ENCODE data around the gene RPL7L1. TPM values are rescaled to one million over a fixed set of nuclear protein-coding genes. Genes with fewer than 3 reads are reported as not detected.
A peak's percentile ranks its signal among the peaks of the same experiment; 100 is the strongest.

The RPL7L1 gene
- total and polyA plus RNA-seq, 2 of the 13 experiments (the other 11 are each of a cell fraction or from before 2014, with no cell fraction given) = 51.6 to 179 TPM

- TF ChIP-seq MNT (IDR thresholded peaks at IDR 0.05) (no peak), CEBPG (CRISPR knock-in tag; IDR thresholded peaks at IDR 0.05) (peak; percentile 21; the same call in 1 of the 2 replicates), ZNF720 (CRISPR knock-in tag; IDR thresholded peaks at IDR 0.05) (no peak), ZNF3 (CRISPR knock-in tag; IDR thresholded peaks at IDR 0.05) (no peak), SRSF9 (IDR thresholded peaks at IDR 0.05; ENCODE audit: borderline replicate concordance, insufficient read depth, low read depth, low read length, poor library complexity, severe bottlenecking) (no peak), AHR (CRISPR knock-in tag; IDR thresholded peaks at IDR 0.05) (peak; percentile 72; the same call in 1 of the 2 replicates), ZNF407 (CRISPR knock-in tag; IDR thresholded peaks at IDR 0.05; ENCODE audit: not compliant biosample characterization) (peak; percentile 81), ZNF746 (CRISPR knock-in tag; IDR thresholded peaks at IDR 0.05) (peak; percentile 91; the same call in 1 of the 2 replicates), ZNF687 (CRISPR knock-in tag; IDR thresholded peaks at IDR 0.05) (peak; percentile 99), ZNF382 (CRISPR knock-in tag; IDR thresholded peaks at IDR 0.05; ENCODE audit: borderline replicate concordance) (no peak), CBX1 (IDR thresholded peaks at IDR 0.05; ENCODE audit: low read depth) (peak; percentile 96), ZNF570 (CRISPR knock-in tag; IDR thresholded peaks at IDR 0.05; ENCODE audit: borderline replicate concordance) (no peak), GTF3A (CRISPR knock-in tag; conservative IDR thresholded peaks at IDR 0.05) (peak; percentile 99), SKI (IDR thresholded peaks at IDR 0.05; ENCODE audit: partially characterized antibody) (no peak), CHCHD3 (CRISPR knock-in tag; IDR thresholded peaks at IDR 0.05) (no peak)
Measured at GRCh38 chr6:42890311-42891198, 11.1 kb downstream of the RPL7L1 start (continued).
